GM12891 (cell line): ENCODE data around the gene TTLL7.

ENCODE experiments used
- PAX5 ChIP-seq: IDR thresholded peaks from 2 replicates; pipeline ENCODE4 v1.6.1; 2011; ENCODE audit warnings: low read length, moderate library complexity, mild to moderate bottlenecking; ENCODE audit not compliant: insufficient read depth, severe bottlenecking
- POLR2A ChIP-seq: IDR thresholded peaks from 2 replicates; pipeline ENCODE4 v1.6.1; 2011; ENCODE audit warnings: low read depth, low read length, control low read depth
- POLR2AphosphoS5 ChIP-seq: IDR thresholded peaks from 2 replicates; pipeline ENCODE4 v1.6.1; 2011; ENCODE audit warnings: low read depth, low read length, control low read depth
- POU2F2 ChIP-seq: IDR thresholded peaks from 2 replicates; pipeline ENCODE4 v1.6.1; 2011; ENCODE audit warnings: low read depth, mild to moderate bottlenecking, control low read depth, low read length, moderate library complexity
- SPI1 ChIP-seq: IDR thresholded peaks from 2 replicates; pipeline ENCODE4 v1.6.1; 2011; ENCODE audit warnings: low read depth, low read length, control low read depth
- TAF1 ChIP-seq: IDR thresholded peaks from 2 replicates; pipeline ENCODE4 v1.6.1; 2011; ENCODE audit warnings: low read depth, low read length, control low read depth

- TF ChIP-seq POLR2A = no peak
- TF ChIP-seq POLR2AphosphoS5 = no peak
- no peak for TF ChIP-seq TAF1
- no peak for TF ChIP-seq SPI1
- no peak for TF ChIP-seq POU2F2
- TF ChIP-seq PAX5 = no peak
Measured at GRCh38 chr1:83849191-83850061, 149.5 kb downstream of the TTLL7 start.
